Naive B cell (primary cell): ENCODE results near the gene RECQL. TPM values are rescaled to one million over a fixed set of nuclear protein-coding genes. Genes with fewer than 3 reads are reported as not detected.
"Not testable (repeated sequence)": the region's sequence is repeated elsewhere in the genome, so short reads cannot be mapped to it uniquely, and the experiment has no call there.

ENCODE experiments used
- ATAC-seq, 2 donors: fragments of 150-1000 bp; cut with Tn5 transposase; 2 replicates each; pipeline ENCODE4 v1.10.0; 2021; ENCODE audit warnings: low read depth in 2 of 2, mild to moderate bottlenecking in 2 of 2, moderate library complexity in 2 of 2
- DNase-seq: peaks from one replicate; pipeline ENCODE4 v3.0.0; 2022
- H3K27ac Mint-ChIP-seq, 6 donors: one replicate each; pipeline ENCODE4 v1.8.0; 2020 to 2022; ENCODE audit warnings: mild to moderate bottlenecking in 6 of 6, mixed read lengths in 6 of 6, moderate library complexity in 5 of 6, inconsistent platforms in 2 of 6
- H3K27me3 Mint-ChIP-seq, 3 donors: one replicate each; pipeline ENCODE4 v1.8.0; 2021 to 2022; ENCODE audit warnings: mixed read lengths in 3 of 3, mild to moderate bottlenecking in 1 of 3
- H3K36me3 Mint-ChIP-seq, 2 donors: one replicate each; pipeline ENCODE4 v1.8.0; 2020 to 2022; ENCODE audit warnings: mixed read lengths in 2 of 2, inconsistent platforms in 1 of 2, mild to moderate bottlenecking in 1 of 2
- H3K4me1 Mint-ChIP-seq, 3 donors: one replicate each; pipeline ENCODE4 v1.8.0; 2020 to 2022; ENCODE audit warnings: mixed read lengths in 3 of 3, inconsistent platforms in 1 of 3, mild to moderate bottlenecking in 1 of 3, moderate library complexity in 1 of 3
- H3K4me3 Mint-ChIP-seq, 8 donors: one replicate each; pipeline ENCODE4 v1.8.0; 2020 to 2022; ENCODE audit warnings: mild to moderate bottlenecking in 8 of 8, mixed read lengths in 8 of 8, moderate library complexity in 8 of 8, inconsistent platforms in 2 of 8
- H3K9me3 Mint-ChIP-seq, 7 donors: one replicate each; pipeline ENCODE4 v1.8.0; 2020 to 2022; ENCODE audit warnings: mixed read lengths in 7 of 7, mild to moderate bottlenecking in 5 of 7, inconsistent platforms in 2 of 7, moderate library complexity in 1 of 7
- polyA plus RNA-seq, 6 donors: library from polyadenylated mRNA; unstranded; fragments of 300-500 nt; fragmentation: Illumina TruSeq; gene quantifications; one replicate each; pipeline ENCODE4 v1.2.3, GENCODE V29; 2021; ENCODE audit warnings: low read depth in 6 of 6

The RECQL gene
- polyA plus RNA-seq, 6 donors from 2014 or later: 25.0 to 77.3 (median 60.6) TPM

DNA sequence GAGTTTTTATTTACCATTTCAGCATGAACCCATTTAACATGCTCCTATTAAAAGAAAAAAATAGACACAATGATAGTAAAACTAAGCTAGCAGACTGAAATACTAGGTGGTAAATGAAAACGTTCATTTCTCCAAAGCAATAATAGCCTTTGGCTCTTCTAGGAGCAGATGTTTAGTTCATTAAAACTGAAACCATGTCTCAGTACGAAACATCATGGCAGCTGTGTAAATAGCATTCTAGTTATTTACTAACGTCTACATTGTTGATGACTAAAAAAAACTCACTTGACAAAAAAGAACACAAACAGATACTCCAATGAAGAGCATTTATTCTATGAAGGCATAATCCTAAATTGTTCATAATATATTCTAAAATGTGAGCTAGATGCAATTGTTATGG, 17.9 kb downstream of the RECQL start:
- ATAC-seq: no peak
- no peaks in the 10 kb centered on the region for H3K27me3 Mint-ChIP-seq
- H3K9me3 Mint-ChIP-seq: no peaks in the 10 kb centered on the region
- DNase-seq: no peak
- peaks cover 0 to 8% (median 7%) of the 10 kb centered on the region in 3 donors for H3K4me1 Mint-ChIP-seq
- peaks cover 12 to 17% of the 10 kb centered on the region in 2 donors for H3K36me3 Mint-ChIP-seq
- H3K4me3 Mint-ChIP-seq: no peak overlapping the region
- H3K27ac Mint-ChIP-seq: no peak overlapping the region

DNA sequence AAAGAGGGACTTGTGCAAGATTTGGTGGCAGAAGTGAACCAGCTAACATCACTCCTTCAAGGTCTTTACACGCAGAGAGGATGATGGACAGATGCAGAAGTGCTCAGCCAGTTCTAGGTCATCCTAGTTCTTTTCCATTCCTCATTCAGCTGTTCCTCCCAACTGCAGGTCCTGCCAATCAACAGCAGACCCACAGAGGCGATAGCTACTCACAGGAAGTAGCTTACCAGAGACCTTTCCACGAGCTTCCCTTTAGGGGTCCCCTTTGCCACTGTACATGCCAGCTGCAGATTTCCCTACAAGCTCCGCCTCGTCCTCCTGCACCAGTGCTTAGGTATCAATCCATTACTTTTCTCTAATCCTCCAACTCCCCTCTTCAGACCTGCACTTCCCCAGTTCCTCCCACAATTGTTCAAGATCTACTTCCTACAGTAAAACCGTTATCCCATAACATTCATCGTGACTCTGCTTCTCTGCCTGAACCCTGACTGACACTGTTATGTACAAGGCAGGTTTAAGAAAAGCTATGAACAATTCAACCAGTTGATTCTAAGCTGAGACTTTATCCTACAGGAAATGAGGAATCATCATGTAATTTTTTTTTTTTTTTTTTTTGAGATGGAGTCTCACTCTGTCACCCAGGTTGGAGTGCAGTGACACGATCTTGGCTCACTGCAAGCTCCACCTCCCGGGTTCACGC, 22.5 kb downstream of the RECQL start:
- no peak overlapping the region for H3K27ac Mint-ChIP-seq

GRCh38 chr12:21476949-21477348, 24.5 kb downstream of the RECQL start:
- Mint-ChIP-seq H3K27me3 (no peaks in the 10 kb centered on the region), H3K9me3 (no peaks in the 10 kb centered on the region), H3K27ac (no peak overlapping the region), H3K4me3 (no peak overlapping the region), H3K4me1 (no peaks in the 10 kb centered on the region), H3K36me3 (peaks cover 0 to 7% of the 10 kb centered on the region in 2 donors)
- no peak for ATAC-seq
- no peak for DNase-seq

More for the DNA sequence above, 22.5 kb downstream of the RECQL start:
- Mint-ChIP-seq H3K36me3 (no peaks in the 10 kb centered on the region), H3K4me3 (no peak overlapping the region), H3K4me1 (no peaks in the 10 kb centered on the region), H3K27me3 (no peaks in the 10 kb centered on the region), H3K9me3 (no peaks in the 10 kb centered on the region)
- ATAC-seq (no peak), DNase-seq (no peak)

GRCh38 chr12:21475552-21475951, 25.9 kb downstream of the RECQL start:
- Mint-ChIP-seq H3K4me3 (no peak overlapping the region), H3K27ac (no peak overlapping the region), H3K4me1 (no peaks in the 10 kb centered on the region), H3K27me3 (no peaks in the 10 kb centered on the region), H3K36me3 (peaks cover 0 to 11% of the 10 kb centered on the region in 2 donors), H3K9me3 (no peaks in the 10 kb centered on the region)
- DNase-seq (no peak), ATAC-seq (no peak)

GRCh38 chr12:21472197-21472823, 29.1 kb downstream of the RECQL start:
- no peaks in the 10 kb centered on the region for H3K9me3 Mint-ChIP-seq
- H3K27me3 Mint-ChIP-seq: no peaks in the 10 kb centered on the region
- H3K4me3 Mint-ChIP-seq: no peak overlapping the region
- DNase-seq: no peak
- H3K27ac Mint-ChIP-seq: peak overlapping the region in 1 of 6 donors; percentile 92
- ATAC-seq: no peak
- H3K36me3 Mint-ChIP-seq: peaks cover 0 to 22% of the 10 kb centered on the region in 2 donors
- H3K4me1 Mint-ChIP-seq: no peaks in the 10 kb centered on the region

GRCh38 chr12:21471294-21471693, 30.1 kb downstream of the RECQL start:
- H3K27ac Mint-ChIP-seq: no peak overlapping the region
- no peak for ATAC-seq
- no peaks in the 10 kb centered on the region for H3K4me1 Mint-ChIP-seq
- no peak for DNase-seq
- H3K9me3 Mint-ChIP-seq: no peaks in the 10 kb centered on the region
- H3K4me3 Mint-ChIP-seq: no peak overlapping the region
- no peaks in the 10 kb centered on the region for H3K27me3 Mint-ChIP-seq
- peaks cover 0 to 22% of the 10 kb centered on the region in 2 donors for H3K36me3 Mint-ChIP-seq

- H3K27me3 Mint-ChIP-seq, H3K4me3 Mint-ChIP-seq, H3K4me1 Mint-ChIP-seq, DNase-seq, H3K9me3 Mint-ChIP-seq, ATAC-seq, H3K27ac Mint-ChIP-seq: not testable (repeated sequence)
- peaks cover 13 to 33% of the 10 kb centered on the region in 2 donors for H3K36me3 Mint-ChIP-seq
Measured at GRCh38 chr12:21467334-21467733, 34.1 kb downstream of the RECQL start.

DNA sequence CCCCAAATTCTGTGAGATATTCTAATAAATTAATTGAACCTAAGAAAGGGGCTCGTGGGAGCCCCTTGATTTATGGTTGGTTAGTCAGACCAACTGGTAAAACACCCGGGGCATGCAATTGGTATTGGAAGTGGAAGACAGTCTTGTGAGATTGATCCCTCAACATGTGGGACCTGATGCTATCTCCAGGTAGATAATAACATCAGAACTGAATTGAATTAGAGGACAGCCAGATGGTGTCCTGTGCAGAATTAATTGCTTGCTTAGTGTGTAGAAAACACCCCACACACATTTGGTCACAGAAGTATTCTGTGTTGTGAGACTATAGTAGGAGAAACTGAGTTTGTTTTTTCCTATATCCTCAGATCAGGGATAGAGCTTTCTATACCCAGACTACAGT, 42.0 kb downstream of the RECQL start:
- no peaks in the 10 kb centered on the region for H3K27me3 Mint-ChIP-seq
- no peak overlapping the region for H3K4me3 Mint-ChIP-seq
- peaks cover 0 to 4% (median 0%) of the 10 kb centered on the region in 7 donors for H3K9me3 Mint-ChIP-seq
- H3K36me3 Mint-ChIP-seq: peaks cover 21 to 29% of the 10 kb centered on the region in 2 donors
- peak overlapping the region in 1 of 6 donors; percentile 43 for H3K27ac Mint-ChIP-seq
- DNase-seq: no peak
- ATAC-seq: no peak
- no peaks in the 10 kb centered on the region for H3K4me1 Mint-ChIP-seq

- no peaks in the 10 kb centered on the region for H3K9me3 Mint-ChIP-seq
- H3K27ac Mint-ChIP-seq: no peak overlapping the region
- H3K27me3 Mint-ChIP-seq: no peaks in the 10 kb centered on the region
- H3K4me1 Mint-ChIP-seq: no peaks in the 10 kb centered on the region
- H3K4me3 Mint-ChIP-seq: no peak overlapping the region
- no peak for DNase-seq
- no peak for ATAC-seq
- H3K36me3 Mint-ChIP-seq: peaks cover 13 to 21% of the 10 kb centered on the region in 2 donors
Measured at GRCh38 chr12:21456291-21456780, 45.1 kb downstream of the RECQL start.

DNA sequence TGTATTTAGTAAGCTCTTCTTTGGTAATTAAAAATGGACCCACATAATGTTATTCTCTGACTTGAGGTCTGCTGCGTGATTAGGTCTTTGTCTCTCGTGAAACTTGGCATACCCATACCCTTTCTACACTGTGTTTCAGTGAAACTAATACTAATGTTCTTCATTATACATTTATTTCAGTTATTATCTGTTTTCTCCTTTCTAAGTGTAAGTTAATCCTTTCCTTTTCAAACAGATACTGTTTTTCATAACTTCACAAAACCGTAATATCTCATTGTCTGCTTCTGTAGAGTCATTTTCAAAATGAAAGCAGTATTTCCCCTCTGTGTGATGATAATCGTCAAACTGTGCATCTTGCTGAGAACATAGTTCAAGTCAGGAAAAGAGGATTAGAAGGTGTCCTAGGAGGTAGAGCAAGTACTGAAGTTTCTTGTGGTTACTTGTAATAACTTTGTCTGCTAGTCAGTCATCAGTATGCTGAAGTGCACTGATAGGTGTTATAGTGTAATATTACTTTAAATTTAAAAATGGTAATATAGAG, 48.1 kb downstream of the RECQL start:
- H3K36me3 Mint-ChIP-seq: peaks cover 15 to 27% of the 10 kb centered on the region in 2 donors
- H3K9me3 Mint-ChIP-seq: no peaks in the 10 kb centered on the region
- ATAC-seq (no peak), DNase-seq (no peak)
- H3K4me3 Mint-ChIP-seq: no peak overlapping the region
- no peaks in the 10 kb centered on the region for H3K4me1 Mint-ChIP-seq
- no peaks in the 10 kb centered on the region for H3K27me3 Mint-ChIP-seq
- peak overlapping the region in 1 of 6 donors; percentile 21 for H3K27ac Mint-ChIP-seq

DNA sequence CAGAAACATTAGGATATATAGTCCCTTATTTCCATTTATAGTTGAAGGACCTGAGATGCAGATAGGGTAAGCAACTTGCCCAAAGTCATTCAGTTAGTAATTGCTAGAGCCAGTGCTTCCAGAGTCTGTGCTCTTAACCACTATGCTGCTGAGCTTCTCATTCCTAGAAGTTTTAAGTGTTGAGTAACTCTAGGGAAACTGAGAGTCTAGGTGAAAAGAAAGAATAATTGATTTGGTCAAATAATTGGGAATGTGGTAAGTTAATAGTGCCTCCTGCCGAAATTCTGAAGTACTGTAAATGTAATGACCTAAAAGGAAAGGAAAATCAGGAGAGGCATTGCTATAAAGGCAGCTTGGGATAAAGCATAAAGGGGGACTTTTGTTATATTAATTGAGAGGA, 49.9 kb downstream of the RECQL start:
- Mint-ChIP-seq H3K4me3 (no peak overlapping the region), H3K9me3 (no peaks in the 10 kb centered on the region), H3K27ac (no peak overlapping the region), H3K27me3 (no peaks in the 10 kb centered on the region), H3K36me3 (peaks cover 7 to 18% of the 10 kb centered on the region in 2 donors), H3K4me1 (no peaks in the 10 kb centered on the region)
- ATAC-seq: no peak
- no peak for DNase-seq

- Mint-ChIP-seq H3K27me3 (no peaks in the 10 kb centered on the region), H3K27ac (peak overlapping the region in 3 of 6 donors; percentile 1 to 66 (median 1)), H3K4me3 (no peak overlapping the region), H3K4me1 (peaks cover 22 to 29% (median 26%) of the 10 kb centered on the region in 3 donors), H3K36me3 (peaks cover 22 to 30% of the 10 kb centered on the region in 2 donors), H3K9me3 (peaks cover 0 to 4% (median 0%) of the 10 kb centered on the region in 7 donors)
- DNase-seq (no peak), ATAC-seq (no peak)
Measured at GRCh38 chr12:21444193-21445146, 57.0 kb downstream of the RECQL start.

DNA sequence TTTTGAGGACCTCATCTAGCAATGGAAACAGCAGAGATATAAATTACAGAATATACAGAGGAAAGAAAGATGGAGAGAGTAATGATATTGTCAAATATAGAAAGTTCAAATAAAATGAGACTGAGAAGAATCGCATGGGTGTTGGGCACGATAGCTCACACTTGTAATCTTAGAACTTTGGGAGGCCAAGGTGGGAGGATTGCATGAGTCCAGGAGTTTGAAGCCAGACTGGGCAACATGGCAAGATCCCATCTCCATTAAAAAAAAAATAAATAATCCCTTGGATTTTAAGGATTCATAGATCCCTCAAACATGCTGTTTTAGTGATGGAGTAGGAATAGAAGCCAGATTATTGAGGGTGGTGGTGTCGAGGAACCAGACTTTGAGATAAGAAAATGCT, 62.1 kb downstream of the RECQL start:
- ATAC-seq (no peak), DNase-seq (no peak)
- peaks cover 25 to 45% (median 40%) of the 10 kb centered on the region in 3 donors for H3K4me1 Mint-ChIP-seq
- no peaks in the 10 kb centered on the region for H3K9me3 Mint-ChIP-seq
- peaks cover 2 to 10% (median 3%) of the 10 kb centered on the region in 3 donors for H3K27me3 Mint-ChIP-seq
- H3K27ac Mint-ChIP-seq: peak overlapping the region in 2 of 6 donors; percentile 56 to 89
- H3K36me3 Mint-ChIP-seq: peaks cover 8 to 11% of the 10 kb centered on the region in 2 donors
- peak overlapping the region in 5 of 8 donors; percentile 90 to 99 (median 98) for H3K4me3 Mint-ChIP-seq
